HG02973 (cell line): ENCODE measurements around the gene ARSA.
"Not testable (repeated sequence)": the region's sequence is repeated elsewhere in the genome, so short reads cannot be mapped to it uniquely, and the experiment has no call there.

ENCODE experiments used
- ATAC-seq: cut with Tn5 transposase; IDR thresholded peaks from one replicate; pipeline ENCODE4 v1.9.1; 2021; ENCODE audit warnings: moderate library complexity; ENCODE audit not compliant: unreplicated experiment

ARSA gene

GRCh38 chr22:50656122-50657070 is 28.4 kb upstream of the ARSA start:
- ATAC-seq, result no peak

DNA sequence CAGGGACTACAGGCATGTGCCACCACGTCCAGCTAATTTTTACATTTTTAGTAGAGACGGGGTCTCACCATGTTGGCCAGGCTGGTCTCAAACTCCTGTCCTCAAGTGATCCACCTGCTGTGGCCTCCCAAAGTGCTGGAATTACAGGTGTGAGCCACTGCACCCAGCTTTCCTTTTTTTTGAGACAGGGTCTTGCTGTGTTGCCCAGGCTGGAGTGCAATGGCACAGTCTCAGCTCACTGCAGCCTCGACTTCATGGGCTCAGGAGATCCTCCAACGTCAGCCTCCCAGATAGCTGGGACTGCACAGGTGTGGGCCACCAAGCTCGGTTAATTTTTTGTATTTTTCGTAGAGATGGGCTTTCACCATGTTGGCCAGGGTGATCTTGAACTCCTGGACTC is 26.7 kb upstream of the ARSA start:
- ATAC-seq, result not testable (repeated sequence)

GRCh38 chr22:50653256-50653655 is 25.3 kb upstream of the ARSA start:
- no peak for ATAC-seq

DNA sequence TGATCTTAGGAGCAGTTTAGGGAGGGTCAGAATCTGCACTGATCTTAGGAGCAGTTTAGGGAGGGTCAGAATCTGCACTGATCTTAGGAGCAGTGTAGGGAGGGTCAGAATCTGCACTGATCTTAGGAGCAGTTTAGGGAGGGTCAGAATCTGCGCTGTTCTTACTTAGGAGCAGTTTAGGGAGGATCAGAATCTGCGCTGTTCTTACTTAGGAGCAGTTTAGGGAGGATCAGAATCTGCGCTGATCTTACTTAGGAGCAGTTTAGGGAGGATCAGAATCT is 15.8 kb upstream of the ARSA start:
- not testable (repeated sequence) for ATAC-seq

DNA sequence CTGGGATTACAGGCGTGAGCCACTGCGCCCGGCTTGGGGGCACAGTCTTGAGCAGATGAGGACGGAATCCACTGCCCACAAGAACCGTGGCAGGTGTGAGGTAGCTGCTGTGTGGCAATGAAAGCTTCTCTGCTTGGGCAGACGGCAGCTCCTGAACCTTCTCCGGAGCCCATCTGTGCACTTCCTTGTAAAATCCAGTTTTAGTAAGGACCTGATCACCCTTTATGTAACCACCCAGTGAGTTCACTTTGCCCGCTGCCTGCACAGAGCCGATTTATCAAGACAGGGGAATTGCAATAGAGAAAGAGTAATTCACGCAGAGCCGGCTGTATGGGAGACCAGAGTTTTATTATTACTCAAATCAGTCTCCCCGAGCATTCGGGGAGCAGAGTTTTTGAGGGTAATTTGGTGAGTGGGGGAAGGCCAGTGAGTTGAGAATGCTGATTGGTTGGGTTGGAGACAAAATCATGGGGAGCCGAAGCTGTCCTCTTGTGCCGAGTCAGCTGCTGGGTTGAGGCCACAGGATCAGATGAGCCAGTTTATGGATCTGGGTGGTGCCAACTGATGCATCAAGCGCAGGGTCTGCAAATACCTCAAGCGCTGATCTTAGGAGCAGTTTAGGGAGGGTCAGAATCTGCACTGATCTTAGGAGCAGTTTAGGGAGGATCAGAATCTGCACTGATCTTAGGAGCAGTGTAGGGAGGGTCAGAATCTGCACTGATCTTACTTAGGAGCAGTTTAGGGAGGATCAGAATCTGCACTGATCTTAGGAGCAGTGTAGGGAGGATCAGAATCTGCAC is 15.3 kb upstream of the ARSA start:
- not testable (repeated sequence) for ATAC-seq

GRCh38 chr22:50641696-50642607 is 14.0 kb upstream of the ARSA start:
- ATAC-seq, result no peak

DNA sequence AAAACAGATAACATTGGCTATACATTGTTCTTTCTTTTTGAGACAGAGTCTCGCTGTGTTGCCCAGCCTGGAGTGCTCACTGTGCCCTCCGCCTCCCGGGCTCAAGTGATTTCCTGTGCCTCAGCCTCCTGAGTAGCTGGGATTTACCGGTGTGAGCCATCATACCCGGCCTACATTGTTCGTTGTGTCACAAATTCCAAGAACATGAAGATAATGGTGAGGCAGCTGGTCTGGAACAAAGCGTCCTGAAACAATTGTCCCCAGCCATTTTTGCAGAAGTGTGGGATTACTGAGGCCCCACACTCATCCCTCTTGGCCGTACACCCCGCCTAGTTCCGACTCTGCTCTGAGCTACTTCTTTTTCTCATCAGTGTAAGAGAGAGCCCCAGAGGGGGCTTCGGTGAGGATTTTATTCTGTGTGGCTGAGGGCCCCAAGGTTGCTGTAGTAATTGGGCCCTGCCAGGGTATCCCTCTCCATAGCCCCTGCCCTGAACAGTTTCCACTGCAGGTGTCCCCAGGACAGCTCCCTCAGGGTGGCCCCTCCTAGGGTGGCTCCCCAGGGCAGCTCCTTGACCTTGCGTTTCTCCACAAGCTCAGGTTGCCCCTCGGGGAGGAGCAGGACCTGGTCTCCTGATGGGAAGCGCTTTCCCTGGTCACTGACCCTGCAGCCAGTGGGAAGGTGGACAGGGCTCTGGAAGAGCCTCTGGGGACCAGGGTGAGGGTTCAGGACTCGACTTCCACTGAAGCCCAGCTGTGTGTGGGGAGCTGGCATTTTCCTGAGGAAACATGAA is 13.1 kb upstream of the ARSA start:
- no peak for ATAC-seq

GRCh38 chr22:50640296-50640695 is 12.3 kb upstream of the ARSA start:
- ATAC-seq, result not testable (repeated sequence)

GRCh38 chr22:50635591-50635990 is 7.6 kb upstream of the ARSA start:
- no peak for ATAC-seq

DNA sequence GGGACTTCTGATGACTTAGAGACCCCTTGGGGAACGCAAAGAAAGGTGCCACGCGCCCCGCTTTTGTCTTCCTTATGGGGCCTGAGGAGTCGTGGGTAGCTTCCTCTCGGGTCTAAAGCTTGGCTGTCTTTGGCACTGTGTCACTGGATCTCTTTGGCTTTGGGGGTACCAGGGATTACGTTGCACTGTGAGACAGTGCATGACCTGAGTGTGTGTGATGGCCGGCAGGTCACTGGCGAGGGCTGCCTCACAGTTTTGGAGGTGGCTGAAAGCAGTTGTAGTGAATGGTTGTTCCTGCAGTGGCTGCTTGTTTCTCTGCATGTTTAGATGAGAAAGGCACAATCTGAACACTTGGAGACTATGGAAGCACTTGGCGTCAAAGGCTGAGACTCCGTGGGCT is 5.8 kb upstream of the ARSA start:
- ATAC-seq, result no peak

DNA sequence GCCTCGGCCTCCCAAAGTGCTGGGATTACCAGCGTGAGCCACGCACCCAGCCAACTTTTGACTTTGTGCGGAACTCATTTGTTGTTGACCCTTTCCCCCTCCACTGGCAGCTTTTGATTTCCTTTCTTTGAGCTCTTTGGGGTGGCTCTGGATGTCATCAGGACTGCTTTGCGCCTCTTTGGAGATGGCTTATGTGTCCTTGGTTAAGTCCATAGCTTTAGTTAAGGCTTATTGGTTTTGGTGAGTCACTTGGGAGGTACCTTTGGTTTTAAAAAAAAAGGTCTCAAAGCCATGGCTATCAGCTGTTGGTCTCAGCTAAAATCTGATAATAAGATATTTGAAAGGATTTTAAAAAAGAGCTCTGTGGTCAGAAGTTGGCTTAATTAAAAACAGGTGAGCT is 5.1 kb upstream of the ARSA start:
- no peak for ATAC-seq

DNA sequence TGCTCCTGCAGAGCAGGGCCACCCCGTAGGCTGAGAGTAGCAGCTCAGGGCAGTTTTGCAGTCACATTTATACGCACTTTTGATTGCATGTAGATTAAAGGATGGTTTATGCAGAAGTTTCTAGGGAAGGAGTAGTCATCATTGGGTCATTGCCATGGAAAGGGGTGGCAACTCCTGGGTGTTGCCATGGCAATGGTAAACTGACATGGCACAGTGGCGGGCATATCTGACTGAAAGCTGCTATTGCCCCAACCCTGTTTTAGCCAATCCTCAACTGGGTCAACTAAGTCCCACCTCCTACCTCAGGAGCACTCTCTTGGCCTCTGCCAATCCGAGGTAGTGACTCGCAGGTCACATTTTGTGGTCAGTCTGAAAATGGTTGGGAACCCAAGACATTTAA is 2.4 kb upstream of the ARSA start:
- no peak for ATAC-seq

- no peak for ATAC-seq
These were observed 687 bp upstream of the ARSA start for GRCh38 chr22:50628543-50629134.

DNA sequence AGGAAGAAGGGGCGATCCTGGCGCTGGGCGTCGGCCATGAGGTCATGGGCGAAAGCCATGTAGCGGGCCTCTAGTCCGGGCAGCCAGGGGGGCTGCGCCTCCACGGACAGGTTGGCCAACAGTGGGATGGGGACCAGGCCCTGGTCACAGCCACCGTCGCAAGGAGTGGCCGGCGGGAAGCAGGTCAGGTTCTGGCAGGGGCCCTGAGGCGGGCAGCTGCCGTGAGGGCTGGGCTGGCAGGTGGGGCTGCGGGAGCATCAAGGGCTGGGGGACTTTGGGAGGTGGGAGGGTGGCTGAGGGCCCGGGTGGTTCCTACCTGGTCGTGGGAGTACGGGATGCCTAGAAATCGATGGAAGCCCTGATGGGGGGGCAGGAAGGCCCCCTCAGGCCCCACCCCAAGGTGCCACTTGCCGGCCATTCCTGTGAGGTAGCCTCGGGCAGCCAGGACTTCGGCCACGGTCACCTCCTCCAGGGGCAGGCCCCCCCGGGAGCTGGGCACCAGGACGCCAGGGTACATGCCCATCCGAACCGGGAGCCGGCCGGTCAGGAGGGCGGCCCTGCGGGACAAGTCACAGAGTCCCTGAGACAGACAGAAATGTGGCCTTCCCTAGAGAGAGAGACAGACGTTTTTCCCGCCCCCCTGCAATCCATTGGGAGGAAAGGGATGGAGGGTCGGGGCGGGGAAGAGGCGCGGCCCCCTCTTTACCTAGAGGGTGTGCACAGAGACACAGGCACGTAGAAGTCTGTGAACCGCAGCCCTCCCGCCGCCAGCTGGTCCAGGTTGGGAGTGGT is 906 bp downstream of the ARSA start:
- no peak for ATAC-seq

DNA sequence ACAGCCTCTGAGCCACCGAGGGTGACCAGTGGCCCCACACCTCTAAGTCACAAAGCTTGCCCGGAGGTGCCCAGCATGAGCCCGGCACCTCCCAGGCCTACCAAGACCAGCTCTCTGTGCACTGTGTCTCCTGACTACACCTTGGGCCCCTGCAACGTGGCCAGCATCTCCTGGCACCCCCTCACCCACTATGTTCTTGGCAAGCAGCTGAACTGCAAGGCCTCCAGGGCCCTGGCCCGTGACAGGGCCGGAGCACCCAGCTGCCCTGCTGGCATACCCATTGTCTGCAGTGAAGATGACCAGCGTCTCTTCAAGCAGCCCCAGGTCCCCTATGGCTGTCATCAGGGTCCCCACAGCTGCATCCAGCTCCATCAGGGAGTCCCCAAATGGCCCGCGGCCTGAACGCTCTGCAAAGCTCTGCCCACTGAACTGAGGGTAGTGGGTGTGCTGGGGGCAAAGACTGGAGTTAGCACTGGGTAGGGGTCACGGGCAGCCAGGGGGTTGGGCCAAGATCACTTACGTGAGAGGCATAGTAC is 1.6 kb downstream of the ARSA start:
- ATAC-seq, result no peak

GRCh38 chr22:50625568-50626313 is 2.2 kb downstream of the ARSA start:
- no peak for ATAC-seq

GRCh38 chr22:50625131-50625567 is 2.8 kb downstream of the ARSA start:
- ATAC-seq, result no peak
